Uterus (tissue), 4 donors: ENCODE measurements around the gene KCNIP1. TPM values are rescaled to one million over a fixed set of nuclear protein-coding genes. Genes with fewer than 3 reads are reported as not detected.

Source experiments
- DNase-seq, 2 donors: peaks; one replicate each; pipeline ENCODE4 v3.0.0-alpha.2; 2019 to 2020
- H3K27ac ChIP-seq, 2 donors: fragments of 200-600 bp; sonication (generic); 1 replicate in 1 of 2; 2 replicates in 1 of 2; pipeline ENCODE4 v1.5.1; 2016 to 2018
- H3K27me3 ChIP-seq, 2 donors: fragments of 200-600 bp; sonication (generic); one replicate each; pipeline ENCODE4 v1.5.1; 2018 to 2019; ENCODE audit warnings: control low read depth in 1 of 2
- H3K36me3 ChIP-seq, 2 donors: fragments of 200-600 bp; sonication (generic); one replicate each; pipeline ENCODE4 v1.5.1; 2019; ENCODE audit warnings: control low read depth in 1 of 2
- H3K4me1 ChIP-seq, 2 donors: fragments of 200-600 bp; sonication (generic); one replicate each; pipeline ENCODE4 v1.5.1; 2018 to 2019; ENCODE audit warnings: control low read depth in 1 of 2
- H3K4me3 ChIP-seq, 2 donors: fragments of 200-600 bp; sonication (generic); 1 replicate in 1 of 2; 2 replicates in 1 of 2; pipeline ENCODE4 v1.5.1; 2018 to 2019; ENCODE audit warnings: mild to moderate bottlenecking in 1 of 2
- H3K9me3 ChIP-seq, 2 donors: fragments of 200-600 bp; sonication (generic); one replicate each; pipeline ENCODE4 v1.5.1; 2019; ENCODE audit warnings: control low read depth in 1 of 2
- POLR2A ChIP-seq, 2 donors: fragments of 450-650 bp; IDR thresholded peaks; one replicate each; pipeline ENCODE4 v1.6.1; 2016; ENCODE audit warnings: antibody characterized with exemption in 2 of 2, mild to moderate bottlenecking in 1 of 2, moderate library complexity in 1 of 2
- intact Hi-C: fragments of 100-400 bp; cut with DNase I; formaldehyde crosslinking; loops from one replicate; pipeline ENCODE4 v1.15.1; 2023; ENCODE audit warnings: low total_unique reads
- total RNA-seq, 4 donors: library from RNA; depleted of rRNA in 3 of 4; stranded (reverse); fragments of >200 nt in 3 of 4; gene quantifications; one replicate each; pipeline versions ENCODE4 v1.1.0 to v1.2.4, GENCODE V29; 2014 to 2023
- TF ChIP-seq, protein P1 (sequence below), 4 experiments: fragments of 200-600 bp in 2 of 4; fragments of 450-650 bp in 2 of 4; sonication (generic) in 2 of 4; IDR thresholded peaks; one replicate each; pipeline ENCODE4 v1.5.1; 2016 to 2019; ENCODE audit warnings: antibody characterized with exemption in 4 of 4, mild to moderate bottlenecking in 2 of 4, moderate library complexity in 1 of 4
- donor health status: DM: yes; HTN: yes; CAD: no.

The KCNIP1 gene
- total RNA-seq, 4 donors from 2014 or later, result 1.3 to 7.0 (median 3.9) TPM

DNA sequence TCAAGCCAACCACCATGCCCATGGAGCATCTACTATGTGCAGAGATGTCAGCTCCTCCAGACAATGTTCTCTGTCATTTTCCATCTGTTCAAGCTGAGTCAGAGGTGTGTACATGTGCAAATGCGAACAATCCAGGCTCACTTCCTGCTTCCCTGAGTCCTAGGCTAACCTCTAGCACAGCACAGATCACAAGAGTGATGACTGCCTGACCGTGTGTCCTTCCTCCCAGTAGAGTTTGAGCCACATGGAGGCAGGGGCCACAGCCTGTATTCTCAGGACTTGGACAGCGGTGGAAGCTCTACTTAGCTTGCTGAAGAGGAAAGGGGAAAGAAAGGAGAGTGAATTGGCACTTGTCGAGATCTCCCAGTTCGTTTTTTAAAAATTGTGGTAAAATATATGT lies 87.2 kb downstream of the KCNIP1 start:
- Histone ChIP-seq H3K36me3 (no peaks in the 10 kb centered on the region), H3K4me3 (no peak overlapping the region), H3K27me3 (no peaks in the 10 kb centered on the region), H3K27ac (no peak overlapping the region), H3K9me3 (no peaks in the 10 kb centered on the region), H3K4me1 (no peaks in the 10 kb centered on the region)
- intact Hi-C loops, result no loop called here
- no peak for DNase-seq
- TF ChIP-seq, protein P1, sequence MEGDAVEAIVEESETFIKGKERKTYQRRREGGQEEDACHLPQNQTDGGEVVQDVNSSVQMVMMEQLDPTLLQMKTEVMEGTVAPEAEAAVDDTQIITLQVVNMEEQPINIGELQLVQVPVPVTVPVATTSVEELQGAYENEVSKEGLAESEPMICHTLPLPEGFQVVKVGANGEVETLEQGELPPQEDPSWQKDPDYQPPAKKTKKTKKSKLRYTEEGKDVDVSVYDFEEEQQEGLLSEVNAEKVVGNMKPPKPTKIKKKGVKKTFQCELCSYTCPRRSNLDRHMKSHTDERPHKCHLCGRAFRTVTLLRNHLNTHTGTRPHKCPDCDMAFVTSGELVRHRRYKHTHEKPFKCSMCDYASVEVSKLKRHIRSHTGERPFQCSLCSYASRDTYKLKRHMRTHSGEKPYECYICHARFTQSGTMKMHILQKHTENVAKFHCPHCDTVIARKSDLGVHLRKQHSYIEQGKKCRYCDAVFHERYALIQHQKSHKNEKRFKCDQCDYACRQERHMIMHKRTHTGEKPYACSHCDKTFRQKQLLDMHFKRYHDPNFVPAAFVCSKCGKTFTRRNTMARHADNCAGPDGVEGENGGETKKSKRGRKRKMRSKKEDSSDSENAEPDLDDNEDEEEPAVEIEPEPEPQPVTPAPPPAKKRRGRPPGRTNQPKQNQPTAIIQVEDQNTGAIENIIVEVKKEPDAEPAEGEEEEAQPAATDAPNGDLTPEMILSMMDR (IDR thresholded peaks at IDR 0.05), result no peak
- TF ChIP-seq POLR2A (IDR thresholded peaks at IDR 0.05), result no peak

DNA sequence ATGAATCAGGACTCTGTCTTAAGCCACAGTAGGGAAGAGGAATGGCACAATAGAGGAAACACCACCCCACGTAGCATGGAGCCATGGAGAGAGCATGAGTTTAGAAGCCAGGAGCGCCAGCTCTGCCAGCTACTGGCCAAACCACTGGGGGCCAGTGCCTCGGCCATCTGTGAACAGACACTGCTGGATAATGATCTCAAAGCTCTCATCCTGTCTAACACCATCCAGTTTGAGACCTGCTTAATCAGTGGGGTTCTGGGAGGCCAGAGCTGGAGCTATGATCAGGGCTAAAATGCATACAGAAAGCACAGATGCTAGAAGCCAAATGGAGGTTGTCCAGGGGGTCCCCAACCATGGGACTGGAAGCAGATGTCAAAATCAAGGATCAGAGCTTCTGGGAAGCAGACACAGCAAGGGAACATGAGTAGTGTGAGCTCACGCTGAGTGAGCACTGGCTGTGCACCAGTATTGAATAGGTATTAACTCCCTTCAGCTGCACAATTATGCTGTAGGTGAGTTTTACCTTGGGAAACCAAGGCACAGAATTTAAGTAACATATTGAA lies 92.7 kb downstream of the KCNIP1 start:
- Histone ChIP-seq H3K4me3 (no peak overlapping the region), H3K4me1 (peaks cover 0 to 5% of the 10 kb centered on the region in 2 donors), H3K9me3 (no peaks in the 10 kb centered on the region), H3K36me3 (no peaks in the 10 kb centered on the region), H3K27me3 (no peaks in the 10 kb centered on the region), H3K27ac (no peak overlapping the region)
- intact Hi-C loops, result no loop called here
- no peak for DNase-seq
- no peak for TF ChIP-seq POLR2A (IDR thresholded peaks at IDR 0.05)
- TF ChIP-seq, protein P1 (IDR thresholded peaks at IDR 0.05), result no peak

GRCh38 chr5:170597109-170597751 lies 93.4 kb downstream of the KCNIP1 start:
- no peaks in the 10 kb centered on the region for H3K36me3 ChIP-seq
- intact Hi-C loops, result no loop called here
- H3K4me3 ChIP-seq, result no peak overlapping the region
- no peaks in the 10 kb centered on the region for H3K9me3 ChIP-seq
- H3K27ac ChIP-seq, result no peak overlapping the region
- DNase-seq, result no peak
- TF ChIP-seq, protein P1 (IDR thresholded peaks at IDR 0.05), result no peak
- no peak for TF ChIP-seq POLR2A (IDR thresholded peaks at IDR 0.05)
- peaks cover 0 to 5% of the 10 kb centered on the region in 2 donors for H3K4me1 ChIP-seq
- no peaks in the 10 kb centered on the region for H3K27me3 ChIP-seq

DNA sequence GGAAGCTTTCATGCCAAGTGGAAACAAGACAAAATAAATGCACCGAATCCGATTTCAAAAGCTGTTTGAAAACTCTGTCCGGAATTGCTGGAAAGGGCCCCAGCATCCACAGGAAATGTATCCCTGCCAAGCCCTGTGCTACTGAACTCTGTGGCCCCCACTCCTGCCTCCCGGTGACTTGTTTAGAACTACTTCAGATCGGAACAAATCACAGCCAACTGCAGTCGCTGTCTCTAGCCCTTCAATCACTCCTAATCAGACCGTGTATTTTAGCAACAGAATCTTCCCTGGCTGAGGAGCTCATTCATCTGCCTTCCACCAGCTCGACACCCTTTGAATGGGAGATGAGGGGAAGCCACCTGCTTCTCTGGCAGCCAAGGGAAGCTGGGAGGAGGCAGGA lies 94.1 kb downstream of the KCNIP1 start:
- no peaks in the 10 kb centered on the region for H3K27me3 ChIP-seq
- intact Hi-C loops, result no loop called here
- no peaks in the 10 kb centered on the region for H3K36me3 ChIP-seq
- peaks cover 0 to 5% of the 10 kb centered on the region in 2 donors for H3K4me1 ChIP-seq
- TF ChIP-seq POLR2A (IDR thresholded peaks at IDR 0.05), result no peak
- TF ChIP-seq, protein P1 (IDR thresholded peaks at IDR 0.05), result no peak
- H3K4me3 ChIP-seq, result no peak overlapping the region
- no peak for DNase-seq
- no peaks in the 10 kb centered on the region for H3K9me3 ChIP-seq
- H3K27ac ChIP-seq, result no peak overlapping the region

- H3K4me1 ChIP-seq, result peaks cover 0 to 5% of the 10 kb centered on the region in 2 donors
- no peaks in the 10 kb centered on the region for H3K36me3 ChIP-seq
- H3K4me3 ChIP-seq, result no peak overlapping the region
- intact Hi-C loops, result no loop called here
- no peak overlapping the region for H3K27ac ChIP-seq
- no peak for DNase-seq
- no peaks in the 10 kb centered on the region for H3K9me3 ChIP-seq
- TF ChIP-seq, protein P1 (IDR thresholded peaks at IDR 0.05), result no peak
- TF ChIP-seq POLR2A (IDR thresholded peaks at IDR 0.05), result no peak
- no peaks in the 10 kb centered on the region for H3K27me3 ChIP-seq
Observed at GRCh38 chr5:170599756-170600155, 95.9 kb downstream of the KCNIP1 start.
